DMS53 treated with DMSO at 0.1 percent for 48 hours (cell line): ENCODE measurements around the gene KIDINS220.

Experiments
- DNase-seq: peaks from one replicate; lab custom pipeline; 2025; ENCODE audit not compliant: unreplicated experiment; lab: John Stamatoyannopoulos, UW

Gene KIDINS220

GRCh38 chr2:8851811-8852560, 14.6 kb upstream of the KIDINS220 start:
- DNase-seq = no peak

DNA sequence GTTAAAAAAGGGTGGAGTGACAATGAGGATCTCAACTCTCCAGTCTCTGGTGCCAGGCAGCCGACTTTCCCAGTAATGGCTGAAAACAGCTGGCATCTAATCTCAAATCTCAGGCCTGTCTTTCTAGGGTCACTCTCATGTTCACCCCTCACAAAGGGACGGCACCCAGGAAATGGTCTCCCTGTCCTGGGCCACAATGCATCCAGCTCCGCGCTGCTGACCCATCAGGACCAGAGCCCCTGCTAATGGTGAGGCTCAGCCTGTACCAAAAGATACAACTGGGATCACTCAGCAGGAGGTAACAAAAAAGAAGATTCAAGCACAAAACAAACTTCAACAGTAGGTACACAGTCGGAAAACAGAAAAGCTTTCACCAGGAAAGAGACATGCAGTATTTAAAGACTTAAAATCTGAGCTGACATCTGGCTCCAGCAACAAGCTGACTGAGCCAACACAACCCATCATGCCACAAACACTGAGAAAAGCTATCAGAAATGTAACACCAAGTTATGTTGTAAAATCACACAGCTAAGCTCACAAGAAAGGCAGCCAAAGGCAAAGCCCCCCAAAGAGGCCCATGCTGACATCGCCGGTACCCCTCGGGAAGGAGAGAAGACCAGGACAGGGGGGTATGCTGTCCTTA, 13.6 kb upstream of the KIDINS220 start:
- DNase-seq = no peak

GRCh38 chr2:8849327-8849726, 11.9 kb upstream of the KIDINS220 start:
- no peak for DNase-seq

- DNase-seq = no peak
Measured at GRCh38 chr2:8848328-8849100, 11.1 kb upstream of the KIDINS220 start.

- no peak for DNase-seq
Measured at GRCh38 chr2:8847400-8847799, 10.0 kb upstream of the KIDINS220 start.

DNA sequence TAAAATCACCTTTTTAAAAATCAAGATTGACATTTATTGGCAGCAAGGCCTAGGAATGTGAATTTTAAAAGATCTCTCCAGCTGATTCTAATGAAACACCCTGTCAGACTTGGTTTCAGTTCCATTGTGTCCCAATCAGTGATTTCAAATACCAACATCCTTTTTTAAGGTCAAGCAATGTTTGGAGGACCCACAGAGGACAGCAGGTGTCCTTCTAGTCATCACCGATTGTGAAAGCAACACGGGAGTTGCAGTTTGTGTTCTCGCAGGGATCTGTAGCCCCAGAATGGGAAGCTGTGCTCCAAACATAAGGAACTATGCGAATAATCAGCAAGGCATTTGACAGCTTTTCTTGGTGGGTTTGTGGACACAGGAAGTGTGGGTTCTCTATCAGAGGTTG, 4.5 kb upstream of the KIDINS220 start:
- DNase-seq = no peak

DNA sequence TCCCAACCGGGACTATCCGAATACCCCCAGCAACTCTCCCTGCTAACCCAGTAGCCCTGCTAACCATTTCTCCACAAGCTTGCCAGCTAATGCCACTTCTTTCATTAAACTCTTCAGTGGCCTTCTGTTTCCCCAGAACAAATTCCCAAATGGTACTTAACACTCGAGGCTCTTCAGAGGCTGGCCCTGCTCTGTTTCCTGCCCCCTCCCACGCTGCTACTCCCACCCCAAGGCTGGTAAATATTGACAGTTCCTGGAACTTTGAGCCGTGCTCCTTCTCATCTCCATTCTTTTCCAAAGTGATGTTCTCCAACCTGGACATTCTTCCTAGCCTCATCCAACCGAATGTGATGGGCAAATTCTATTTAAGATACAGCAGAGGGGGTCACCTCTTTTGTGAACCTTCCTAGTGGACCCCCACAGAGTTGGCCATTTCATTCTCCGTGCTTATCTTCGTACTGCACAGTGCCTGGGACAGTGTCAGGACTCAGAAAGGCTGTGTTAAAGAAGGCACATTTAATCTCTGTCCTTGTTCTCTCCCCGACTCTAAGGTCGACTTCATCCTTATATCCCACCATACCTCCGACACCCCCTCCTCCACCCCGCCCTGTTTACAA, 3.2 kb upstream of the KIDINS220 start:
- no peak for DNase-seq

- DNase-seq = no peak
Measured at GRCh38 chr2:8839189-8839965, 2.0 kb upstream of the KIDINS220 start.

DNA sequence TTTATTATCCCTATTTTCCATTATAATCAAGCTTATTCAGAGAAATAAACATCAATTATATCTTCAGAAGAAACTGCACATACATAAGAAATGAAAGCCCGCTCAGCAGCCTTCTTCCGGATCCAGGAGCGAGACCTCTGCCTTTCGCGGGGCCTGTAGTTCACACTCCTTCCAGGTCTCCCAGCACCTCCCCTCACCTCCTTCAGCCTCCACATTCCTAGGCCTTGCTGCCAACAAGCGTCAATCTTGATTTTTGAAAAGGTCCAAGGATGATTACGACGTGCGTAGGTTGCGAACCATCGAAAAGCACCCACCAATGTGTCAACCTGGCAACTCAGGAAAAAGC, 355 bp upstream of the KIDINS220 start:
- no peak for DNase-seq

- DNase-seq = no peak
Measured at GRCh38 chr2:8835279-8835678, 2.1 kb downstream of the KIDINS220 start.

- DNase-seq = no peak
Measured at GRCh38 chr2:8833853-8834252, 3.6 kb downstream of the KIDINS220 start.

GRCh38 chr2:8831516-8831915, 5.9 kb downstream of the KIDINS220 start:
- no peak for DNase-seq

DNA sequence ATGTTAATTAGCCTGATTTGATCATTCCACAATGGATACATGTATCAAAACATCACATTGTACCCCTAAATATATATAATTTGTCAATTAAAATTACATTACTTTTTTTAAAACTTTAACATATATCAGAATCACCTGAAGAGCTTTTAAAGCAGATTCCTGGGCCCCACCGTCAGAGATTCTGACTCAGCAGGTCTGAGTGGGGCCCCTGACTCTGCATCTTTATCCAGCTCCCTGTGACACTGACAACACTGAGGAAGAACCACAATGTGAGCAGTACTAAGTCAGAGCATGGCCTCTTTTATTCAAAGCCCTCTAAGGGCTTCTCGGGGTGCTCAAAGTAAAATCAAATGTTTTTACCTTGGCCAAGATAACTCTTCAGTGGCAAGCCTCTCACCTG, 9.7 kb downstream of the KIDINS220 start:
- DNase-seq = no peak

DNA sequence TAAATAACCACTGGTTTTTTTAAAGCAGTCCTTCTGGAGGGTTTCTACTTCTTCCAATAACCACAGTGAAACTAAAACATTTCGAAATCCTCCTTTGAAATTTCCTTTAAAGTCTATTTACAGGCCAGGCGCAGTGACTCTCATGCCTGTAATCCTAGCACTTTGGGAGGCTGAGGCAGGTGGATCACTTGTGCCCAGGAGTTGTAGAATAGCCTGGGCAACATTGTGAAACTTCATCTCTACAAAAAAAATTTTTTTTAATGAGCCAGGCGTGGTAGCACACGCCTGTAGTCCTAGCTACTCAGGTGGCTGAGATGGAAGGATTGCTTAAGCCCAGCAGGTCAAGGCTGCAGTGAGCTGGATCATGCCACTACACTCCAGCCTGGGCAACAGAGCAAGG, 15.2 kb downstream of the KIDINS220 start:
- no peak for DNase-seq

DNA sequence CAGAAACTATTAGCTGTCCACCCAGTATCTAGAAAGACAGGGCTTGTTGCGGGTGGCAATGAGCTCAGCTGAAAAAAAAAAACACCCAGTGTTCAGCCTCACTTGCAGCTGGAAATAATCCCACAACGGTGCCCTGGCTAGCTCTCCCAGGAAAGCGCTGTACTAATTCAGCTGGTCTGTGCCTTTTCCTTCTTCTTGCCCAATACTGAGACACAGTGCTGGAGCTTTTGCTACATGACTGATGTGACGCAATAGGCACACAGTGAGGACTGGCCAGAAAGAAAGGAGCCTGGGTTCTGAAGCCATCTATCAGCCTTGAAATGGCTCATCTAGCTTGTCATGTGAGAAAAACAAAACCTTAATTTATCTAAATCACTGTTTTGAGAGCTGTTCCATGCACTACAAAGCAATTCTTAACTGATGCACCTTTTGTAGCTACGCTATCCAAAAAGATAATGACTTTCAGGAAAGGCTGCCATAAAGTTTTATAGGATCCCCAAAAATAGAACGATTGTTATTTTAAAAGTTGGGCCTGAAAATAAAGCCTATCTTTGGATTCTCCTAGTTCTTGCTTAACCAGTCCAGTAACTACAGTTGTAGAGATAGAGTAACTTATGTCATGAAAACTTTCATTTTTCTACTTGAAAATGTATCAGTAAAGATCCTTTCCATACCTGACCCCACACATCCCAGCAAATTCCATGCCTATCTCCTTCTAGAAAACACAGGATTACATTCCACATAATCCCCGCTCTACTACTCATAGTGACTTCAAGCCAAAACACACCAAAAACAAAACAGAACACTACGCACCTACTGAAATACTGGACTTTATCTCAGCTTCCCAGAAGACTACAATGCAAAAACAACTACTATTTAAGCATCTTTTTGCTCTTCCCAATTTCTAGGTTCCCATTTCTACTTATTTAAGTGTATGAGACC, 15.9 kb downstream of the KIDINS220 start:
- DNase-seq = no peak

GRCh38 chr2:8819948-8820347, 17.5 kb downstream of the KIDINS220 start:
- no peak for DNase-seq

DNA sequence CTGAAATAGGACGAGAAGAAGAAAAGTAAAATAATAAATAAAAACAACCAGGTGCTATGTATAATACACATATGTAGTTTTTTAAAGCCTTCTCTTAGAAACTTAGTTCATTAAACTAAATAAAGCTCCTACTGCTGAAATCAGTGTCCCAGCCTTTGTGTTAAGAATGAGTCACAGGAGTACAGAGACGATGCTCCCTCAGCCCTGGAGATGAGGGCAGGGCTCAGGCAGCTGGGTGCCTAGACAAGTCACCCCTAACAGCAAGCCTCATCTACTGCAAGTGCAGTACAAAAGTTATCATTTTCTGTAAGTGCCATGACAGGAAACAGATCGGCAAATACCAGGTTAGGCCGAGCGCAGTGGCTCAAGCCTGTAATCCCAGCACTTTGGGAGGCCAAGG, 18.2 kb downstream of the KIDINS220 start:
- no peak for DNase-seq

DNA sequence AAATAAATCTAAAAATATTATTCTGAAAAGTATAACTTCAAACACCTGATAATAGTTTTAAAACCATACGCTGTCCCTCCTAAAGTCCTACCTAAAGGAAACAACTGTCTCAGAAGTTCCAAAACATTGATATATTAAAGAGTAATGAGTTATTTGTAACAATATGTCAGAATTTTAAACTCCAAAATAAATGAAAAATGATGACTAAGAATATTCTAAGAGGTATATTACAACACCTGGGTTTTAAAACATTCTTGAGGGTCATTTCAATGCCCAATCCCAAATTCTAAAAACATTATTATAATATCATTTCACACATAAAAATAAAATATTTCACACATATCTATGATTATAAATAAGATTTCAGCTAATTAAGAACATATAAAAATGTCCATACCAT, 20.2 kb downstream of the KIDINS220 start:
- no peak for DNase-seq

- no peak for DNase-seq
Measured at GRCh38 chr2:8806885-8807704, 30.3 kb downstream of the KIDINS220 start.
